Ramos (cell line): ENCODE measurements around the gene TCERG1L.

Experiments used
- in situ Hi-C: fragments of 300-500 bp; cut with MboI; formaldehyde crosslinking; loops from one replicate; pipeline ENCODE4 v1.14.3; 2022; ENCODE audit warnings: low sequenced_read_pairs; ENCODE audit not compliant: unreplicated experiment

The TCERG1L gene

DNA sequence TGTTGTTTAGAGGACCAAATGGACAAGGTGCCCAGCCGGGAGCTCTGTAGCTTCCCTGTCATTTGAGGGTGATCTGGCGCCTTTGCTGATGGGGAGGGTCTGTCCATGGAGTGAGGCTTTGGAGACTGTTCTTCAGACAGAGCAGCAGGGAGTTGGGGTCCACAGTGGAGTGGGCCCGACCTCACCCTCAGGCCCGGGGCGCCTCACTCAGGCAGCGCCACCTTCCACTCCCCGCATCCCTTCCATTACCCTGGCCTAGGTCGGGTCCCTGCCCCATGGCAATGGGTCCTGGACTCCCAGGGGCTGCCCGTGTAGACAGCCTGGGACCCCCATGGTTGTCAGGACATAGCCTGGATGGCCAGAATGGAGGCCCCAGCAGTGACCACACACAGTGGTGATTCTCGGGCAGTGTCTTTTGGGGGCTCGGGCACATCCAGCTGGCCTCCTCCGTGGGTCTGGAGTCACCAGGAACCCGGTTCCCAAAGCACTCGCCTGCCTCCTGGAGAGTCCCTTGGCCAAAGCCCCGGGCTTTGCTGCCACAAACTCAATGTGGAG lies 38.5 kb downstream of the TCERG1L start:
- in situ Hi-C loops: no loop called here

DNA sequence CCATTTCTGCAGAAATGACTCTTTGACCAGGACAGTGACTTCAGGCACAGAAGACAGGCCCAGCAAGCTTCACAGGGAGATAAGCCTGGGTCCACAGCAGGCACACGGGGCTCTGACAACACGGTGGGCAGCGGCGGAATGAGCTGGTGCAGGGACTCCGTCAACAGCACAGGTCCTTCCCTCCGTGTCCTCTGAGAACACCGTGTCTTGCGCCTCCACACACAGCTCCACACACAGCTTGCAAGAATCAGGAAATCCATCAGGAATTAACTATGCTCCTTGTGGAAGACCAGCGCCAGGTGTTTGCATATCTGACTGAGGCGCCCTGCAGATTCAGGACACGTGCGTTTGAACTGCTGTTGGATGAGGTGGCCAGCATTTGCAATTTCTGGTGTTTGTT lies 39.6 kb downstream of the TCERG1L start:
- in situ Hi-C loops: no loop called here

DNA sequence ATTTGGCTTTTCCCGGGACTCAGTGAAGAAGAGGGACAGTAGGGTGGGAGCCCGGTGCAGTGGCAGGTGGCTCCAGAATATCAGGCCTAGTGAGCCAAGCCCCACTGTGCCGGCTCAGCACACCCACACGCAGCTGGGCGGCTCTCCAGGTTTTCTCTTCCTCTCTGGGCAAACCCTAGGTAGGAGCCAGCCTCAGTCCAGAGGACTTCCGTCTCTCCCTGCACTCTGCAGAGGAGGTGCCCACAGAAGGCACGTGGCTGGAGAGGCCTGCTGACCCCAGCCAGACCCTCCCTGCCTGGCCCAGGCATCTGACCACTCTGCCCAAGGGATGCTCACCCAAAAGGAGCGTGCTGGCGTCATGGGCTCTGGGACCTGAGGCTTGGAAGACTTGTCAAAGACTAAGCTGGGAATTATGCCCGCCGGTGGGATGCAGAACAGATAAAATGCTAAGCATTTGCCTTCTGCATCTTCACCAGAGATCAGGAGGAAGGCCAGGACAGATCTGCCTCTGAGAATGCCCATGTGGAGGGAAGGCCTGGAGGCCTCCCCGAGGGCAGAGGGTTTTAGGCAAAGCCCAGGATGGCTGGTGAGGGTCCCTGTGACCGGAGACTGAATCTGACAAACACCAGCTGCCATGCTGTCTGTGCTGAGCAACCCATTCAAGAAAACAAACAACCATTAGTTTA lies 40.2 kb downstream of the TCERG1L start:
- in situ Hi-C loops: no loop called here

DNA sequence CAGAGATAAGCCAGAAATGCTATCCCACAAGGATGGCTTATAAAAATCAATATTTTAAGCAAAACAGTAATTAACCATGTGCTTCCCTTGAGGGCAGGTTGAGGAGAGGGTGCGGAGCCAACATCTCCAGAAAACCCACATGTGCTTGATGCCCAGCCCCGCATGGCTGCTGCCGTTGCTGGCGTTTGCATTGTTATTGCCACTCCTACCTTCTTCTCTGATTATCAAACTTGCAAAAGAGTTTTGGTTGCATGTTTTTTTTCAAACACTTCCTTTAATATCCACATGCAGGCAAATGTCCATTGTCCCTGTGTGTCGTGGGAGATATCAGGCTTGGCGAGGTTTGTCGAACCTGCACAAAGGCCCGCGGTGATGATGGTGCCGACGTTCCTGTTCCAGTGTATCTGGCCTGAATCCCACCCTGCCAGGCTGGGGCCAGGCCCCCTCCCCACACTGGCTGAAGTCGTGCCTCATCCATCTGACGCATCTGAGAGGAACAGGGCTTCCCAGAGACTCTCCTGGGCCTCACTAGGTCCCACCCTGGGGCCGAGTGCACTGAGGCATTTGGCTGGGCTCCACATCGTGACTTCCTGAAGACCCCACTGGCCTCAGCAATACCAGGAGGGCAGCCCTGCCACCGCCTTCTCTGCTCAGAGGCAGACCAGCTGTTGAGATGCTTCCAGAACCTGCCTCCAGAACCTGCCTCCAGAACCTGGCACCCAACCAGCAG lies 40.9 kb downstream of the TCERG1L start:
- in situ Hi-C loops: no loop called here

DNA sequence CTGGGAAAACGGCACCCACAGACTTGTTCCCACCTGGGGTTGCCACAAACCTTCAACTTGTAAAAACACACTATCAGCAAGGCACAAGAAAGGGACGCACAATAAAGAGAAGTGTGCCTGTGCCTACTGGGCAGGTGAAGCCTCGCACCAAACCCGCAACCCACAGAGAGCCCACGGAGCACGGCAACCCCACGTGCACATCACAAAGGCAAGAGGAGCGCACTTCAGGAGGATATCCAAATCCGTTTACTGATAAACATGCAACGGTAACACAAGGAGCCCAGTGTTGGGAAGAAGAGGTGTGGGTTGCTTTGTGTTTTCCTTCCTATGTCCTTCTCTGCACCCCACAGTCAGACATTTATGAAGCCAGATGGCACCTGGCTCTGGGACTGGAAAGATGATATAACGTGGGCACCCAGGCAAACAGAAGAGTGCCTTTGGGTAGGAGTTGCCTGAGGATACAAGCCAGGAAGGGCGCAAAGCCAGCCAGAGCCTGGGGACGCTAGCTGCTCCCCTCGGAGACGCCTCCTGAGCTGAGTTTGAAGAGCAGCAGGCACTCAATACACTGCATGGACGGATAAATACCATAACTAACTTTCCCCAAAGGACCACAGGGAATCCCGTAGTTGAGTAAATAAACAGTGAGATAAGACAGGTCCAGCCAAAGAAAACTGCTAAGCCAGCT lies 41.6 kb downstream of the TCERG1L start:
- in situ Hi-C loops: no loop called here

DNA sequence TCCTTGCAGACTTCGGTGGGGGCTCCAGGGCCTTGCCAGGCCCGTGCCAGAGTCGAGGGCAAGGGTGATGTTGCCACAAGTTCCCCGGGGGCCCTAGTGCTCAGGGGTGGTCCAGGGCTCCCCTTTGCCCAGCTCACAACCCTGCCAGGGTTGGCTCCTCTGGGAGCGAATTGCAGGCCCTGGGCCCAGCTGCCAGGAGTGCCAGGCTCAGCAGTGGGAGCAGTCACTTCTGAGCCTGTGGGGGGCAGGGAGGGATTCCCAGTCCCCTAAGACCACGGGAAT lies 43.8 kb downstream of the TCERG1L start:
- in situ Hi-C loops: no loop called here

DNA sequence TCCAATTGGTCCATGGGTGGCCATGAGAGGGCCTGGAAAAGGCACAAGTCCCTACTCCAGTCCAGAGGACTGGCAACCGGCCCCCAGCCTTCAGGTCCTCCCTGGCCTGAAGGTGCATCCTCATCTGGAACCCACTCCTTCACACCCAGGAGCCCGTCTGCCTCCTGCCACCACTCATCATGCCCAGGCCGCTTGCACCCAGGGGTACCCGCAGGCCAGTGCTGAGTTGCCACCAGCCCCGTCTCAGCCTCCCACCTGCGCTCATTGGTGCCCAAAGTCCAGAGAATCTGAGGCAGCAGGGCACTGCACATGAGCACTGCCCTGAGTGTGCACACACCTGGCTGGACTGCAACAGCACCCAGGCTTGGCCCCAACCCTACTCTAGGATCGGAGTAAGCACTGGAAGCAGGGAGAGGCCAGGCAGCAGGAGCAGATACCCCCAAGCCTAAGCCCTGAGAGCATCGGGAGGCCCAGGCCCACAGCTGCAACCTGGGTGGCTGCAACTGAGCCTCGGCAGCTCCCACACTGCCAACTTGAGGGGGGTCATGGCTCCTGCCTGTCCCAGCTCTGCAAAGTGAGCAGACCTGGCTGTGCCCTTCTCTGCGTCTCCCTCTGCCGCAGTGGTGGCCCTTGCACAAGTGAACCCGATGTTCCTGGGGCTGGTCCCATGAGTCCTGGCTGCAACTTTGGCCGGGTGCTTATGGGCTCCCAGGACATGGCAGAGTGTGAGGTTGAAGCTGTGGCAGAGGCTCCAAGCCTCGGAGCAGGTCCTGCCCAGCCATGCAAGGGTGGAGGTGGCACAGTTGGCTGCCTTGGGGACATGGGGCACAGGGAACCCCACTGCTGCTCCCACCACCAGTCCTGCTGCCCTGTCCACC lies 44.3 kb downstream of the TCERG1L start:
- in situ Hi-C loops: no loop called here

DNA sequence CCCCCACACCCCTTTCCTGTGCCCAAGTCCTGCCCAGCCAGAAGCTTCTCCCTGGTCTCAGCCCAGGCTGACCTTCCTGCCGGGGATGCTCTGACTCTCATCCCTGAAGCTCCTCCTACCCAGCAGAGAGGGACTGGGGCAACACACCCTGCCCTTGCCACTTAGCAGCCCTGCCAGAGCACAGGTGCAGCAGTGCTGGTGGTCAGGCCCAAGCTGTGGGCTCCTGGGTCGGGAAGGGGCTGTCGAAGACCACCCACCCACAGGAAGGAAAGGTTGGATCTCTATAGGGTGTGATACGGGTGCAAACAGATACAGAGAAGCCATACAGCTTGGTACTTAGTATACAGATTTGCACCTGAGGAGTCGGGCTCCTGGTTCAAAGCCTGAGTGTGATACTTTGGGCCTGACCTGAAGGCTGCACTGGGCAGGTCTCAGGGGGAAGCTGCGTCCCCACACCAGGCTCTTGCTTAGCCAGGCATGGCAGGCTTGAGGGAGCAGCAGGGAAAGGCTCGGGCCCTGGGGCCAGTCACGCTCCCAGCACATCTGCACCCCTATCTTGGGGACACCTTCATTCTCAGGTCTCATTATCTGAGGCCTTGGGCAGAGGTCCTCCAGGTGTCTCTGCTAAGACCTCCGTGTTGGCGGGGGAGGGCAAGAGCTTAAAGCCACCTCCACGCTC lies 47.3 kb downstream of the TCERG1L start:
- in situ Hi-C loops: no loop called here

DNA sequence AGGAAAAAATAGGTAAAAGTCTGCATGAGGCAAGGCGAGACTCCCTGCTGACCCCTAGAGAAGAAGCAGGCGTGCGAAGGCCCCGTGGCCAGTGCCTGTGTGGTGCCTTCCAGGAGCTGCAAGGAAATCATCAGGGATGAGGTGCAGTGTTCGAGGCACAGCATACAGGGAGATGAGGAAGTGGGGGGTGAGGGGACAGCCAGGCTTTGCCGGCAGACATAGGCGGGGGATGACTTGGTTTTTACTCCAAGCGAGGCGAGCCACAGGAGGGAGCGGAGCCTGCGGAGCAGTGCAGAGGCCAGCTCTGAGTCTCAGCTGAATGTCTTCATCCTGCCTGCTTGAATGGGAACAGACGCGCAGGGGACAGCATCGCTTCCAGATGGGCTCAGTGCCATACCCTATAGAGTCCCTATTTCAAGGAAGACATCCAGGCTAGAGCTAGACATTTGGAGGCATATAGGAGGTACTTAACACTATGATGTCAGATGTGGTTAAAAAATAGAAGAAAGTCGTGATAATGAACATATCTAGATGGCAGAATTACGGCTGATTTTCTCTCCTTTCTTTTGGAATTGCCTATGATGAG lies 49.5 kb downstream of the TCERG1L start:
- in situ Hi-C loops: no loop called here

DNA sequence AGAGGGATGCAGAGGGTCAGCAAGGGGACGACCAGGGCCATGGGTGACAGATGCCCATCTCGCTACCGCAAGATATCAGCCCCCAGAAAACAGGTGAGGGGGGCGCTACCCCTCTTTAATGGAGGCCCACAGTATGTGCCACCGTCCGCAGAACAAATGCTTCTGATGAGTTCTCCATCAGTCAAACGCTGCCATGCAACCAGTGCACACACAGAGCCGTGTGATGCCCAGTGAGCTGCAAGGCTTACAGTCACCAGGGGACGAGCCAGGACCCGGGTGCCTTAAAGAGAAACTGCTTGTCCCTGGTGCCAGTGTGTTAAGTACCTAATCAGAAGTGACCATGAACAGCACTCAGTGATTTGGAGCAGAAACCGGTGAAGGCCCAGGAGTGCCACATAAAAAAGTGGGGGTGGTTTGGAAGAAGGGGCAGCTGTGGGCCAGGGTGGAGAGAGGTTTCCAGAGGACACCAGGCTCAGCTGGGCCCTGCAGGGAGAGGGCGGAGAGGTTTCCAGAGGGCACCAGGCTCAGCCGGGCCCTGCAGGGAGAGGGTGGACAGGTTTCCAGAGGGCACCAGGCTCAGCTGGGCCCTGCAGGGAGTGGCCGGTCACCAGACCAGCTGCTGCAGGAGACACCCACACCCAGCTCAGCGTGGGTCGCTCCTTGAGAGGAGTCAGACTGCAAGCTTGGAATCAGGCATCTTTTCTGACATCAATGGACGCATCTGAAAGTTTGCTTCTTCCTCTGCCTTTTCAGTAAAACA lies 50.9 kb downstream of the TCERG1L start:
- in situ Hi-C loops: no loop called here

DNA sequence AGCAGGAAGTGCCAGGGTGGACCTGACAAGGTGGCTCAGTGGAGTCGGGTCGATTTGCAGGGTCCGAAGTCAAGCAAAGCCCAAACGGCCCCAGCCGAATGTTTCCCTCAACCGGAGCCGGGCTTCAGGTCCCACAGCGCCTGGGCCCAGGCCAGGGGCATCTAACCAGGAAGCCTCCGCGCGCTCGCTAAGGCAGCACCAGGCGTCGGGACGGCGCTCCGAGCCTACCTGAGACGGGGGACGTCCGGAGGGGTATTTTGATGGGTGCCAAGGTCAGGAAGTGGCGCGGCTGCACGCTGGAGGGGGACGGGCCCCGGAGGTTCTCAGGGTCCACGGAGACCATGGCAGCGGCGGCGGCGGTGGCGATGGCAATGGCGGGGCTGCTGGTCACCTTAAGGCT lies 51.5 kb downstream of the TCERG1L start:
- in situ Hi-C loops: no loop called here

DNA sequence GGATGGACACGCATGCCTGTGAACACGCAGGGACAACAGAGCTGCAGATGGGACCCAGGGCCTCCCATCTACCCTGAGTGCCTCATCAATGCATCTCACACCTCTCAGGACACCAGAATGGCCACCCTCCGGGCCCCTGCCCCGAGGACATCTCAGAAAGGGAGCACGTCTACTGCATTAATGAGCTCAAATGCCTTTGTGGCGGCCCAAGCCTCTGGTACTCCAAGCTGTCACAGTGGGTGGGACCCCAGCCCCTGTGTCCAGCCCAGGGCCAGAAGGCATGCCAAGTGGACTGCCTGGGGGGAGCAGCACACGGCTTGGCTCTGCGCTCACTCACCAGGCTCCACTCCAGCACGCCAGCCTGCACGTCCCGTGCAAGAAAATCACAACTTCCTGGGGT lies 52.0 kb downstream of the TCERG1L start:
- in situ Hi-C loops: no loop called here

DNA sequence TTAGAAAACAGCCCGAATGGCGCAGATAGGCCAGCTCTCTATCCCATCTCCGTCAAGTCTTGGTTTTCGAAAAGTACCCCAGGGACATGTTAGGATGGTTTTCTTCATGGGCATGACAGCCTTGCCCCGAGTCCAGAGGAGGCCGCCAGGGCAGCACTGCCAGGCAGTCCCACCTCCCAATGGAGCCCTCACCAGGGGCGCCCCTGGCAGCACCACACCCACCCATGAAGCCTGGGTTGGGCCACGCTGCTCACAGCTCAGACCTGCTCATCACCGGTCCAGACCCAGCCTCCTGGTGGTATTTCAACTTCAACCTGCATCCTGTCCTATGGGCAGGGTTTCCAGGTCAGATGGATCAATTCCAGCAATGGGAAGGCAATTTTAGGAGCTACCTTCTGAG lies 53.3 kb downstream of the TCERG1L start:
- in situ Hi-C loops: no loop called here

DNA sequence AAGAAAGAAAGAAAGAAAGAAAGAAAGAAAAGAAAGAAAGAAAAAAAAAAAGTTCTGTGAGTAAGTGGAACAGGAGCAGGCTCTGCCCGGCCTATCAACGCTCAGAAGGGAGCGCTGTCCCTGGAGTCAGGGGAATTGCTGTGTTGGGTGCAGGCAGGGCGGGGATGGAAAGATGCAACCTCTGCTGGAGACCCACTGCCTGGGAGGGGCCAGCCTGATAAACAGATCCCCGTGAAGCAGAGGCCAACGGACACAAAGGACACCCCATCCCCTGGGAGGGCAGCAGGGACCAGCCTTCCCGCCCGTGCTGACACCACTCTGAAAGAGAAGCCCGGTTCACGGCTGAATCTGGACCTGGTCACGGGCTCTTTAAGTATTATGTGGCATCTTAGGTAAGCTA lies 54.5 kb downstream of the TCERG1L start:
- in situ Hi-C loops: no loop called here

DNA sequence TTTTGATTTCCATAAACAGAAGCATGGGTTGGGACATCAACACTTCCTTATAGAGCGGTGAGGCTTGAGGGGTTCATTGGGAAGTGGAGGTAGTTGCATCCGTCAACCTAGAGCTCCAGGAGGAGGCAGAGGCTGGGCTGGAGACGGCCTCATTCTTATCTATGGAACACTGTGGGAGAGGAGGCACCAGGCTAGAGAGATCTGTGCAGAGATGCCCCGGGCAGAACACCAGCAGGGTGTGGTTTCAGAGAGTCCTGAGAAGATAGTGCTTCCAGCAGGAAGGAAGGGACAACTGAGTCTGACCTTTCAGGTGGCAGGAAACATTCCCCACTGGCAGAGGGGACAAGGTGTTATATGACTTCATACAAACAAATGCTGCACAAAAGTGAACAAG lies 56.7 kb downstream of the TCERG1L start:
- in situ Hi-C loops: no loop called here

DNA sequence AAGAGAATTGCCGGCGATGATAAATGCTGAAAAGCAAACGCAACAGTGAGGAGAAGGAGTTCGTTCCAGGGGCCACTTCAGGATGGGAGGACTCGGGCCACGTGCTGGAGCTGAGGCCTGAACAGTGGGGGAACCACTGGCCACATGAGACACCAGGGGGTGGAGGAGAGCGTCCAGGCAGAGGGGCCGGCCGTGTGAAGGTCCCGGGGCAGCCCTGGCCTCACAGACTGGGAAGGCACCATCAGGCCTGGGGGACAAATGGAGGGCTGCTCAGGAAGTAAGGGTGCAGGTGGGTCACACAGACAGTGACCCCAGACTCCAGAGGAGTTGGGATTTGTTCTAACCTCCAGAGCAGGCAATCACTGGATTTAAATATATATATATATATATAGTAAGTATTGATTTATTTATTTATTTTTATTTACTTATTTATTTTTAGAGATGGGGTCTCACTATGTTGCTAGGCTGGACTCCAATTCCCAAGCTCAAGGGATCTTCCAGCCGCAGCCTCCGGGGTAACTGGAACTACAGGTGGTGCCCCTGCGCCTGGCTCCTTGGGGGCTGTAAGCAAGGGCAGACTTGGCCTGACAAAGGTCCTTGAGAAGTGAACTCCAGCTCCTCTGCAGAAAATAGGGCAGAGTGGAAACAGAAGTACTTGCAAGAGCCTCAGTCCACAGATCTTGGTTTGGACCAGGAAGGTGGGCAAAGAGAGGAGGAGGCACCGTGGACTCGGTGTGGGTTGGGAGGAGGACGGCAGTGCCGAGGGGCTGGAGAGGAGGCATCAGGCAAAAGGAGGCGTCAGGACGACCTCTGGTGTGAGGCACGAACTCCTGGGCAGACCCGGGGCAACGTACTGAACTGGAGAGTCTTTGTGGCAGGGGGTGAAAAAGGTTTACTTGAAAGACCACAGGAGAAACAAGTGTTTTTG lies 57.3 kb downstream of the TCERG1L start:
- in situ Hi-C loops: no loop called here

DNA sequence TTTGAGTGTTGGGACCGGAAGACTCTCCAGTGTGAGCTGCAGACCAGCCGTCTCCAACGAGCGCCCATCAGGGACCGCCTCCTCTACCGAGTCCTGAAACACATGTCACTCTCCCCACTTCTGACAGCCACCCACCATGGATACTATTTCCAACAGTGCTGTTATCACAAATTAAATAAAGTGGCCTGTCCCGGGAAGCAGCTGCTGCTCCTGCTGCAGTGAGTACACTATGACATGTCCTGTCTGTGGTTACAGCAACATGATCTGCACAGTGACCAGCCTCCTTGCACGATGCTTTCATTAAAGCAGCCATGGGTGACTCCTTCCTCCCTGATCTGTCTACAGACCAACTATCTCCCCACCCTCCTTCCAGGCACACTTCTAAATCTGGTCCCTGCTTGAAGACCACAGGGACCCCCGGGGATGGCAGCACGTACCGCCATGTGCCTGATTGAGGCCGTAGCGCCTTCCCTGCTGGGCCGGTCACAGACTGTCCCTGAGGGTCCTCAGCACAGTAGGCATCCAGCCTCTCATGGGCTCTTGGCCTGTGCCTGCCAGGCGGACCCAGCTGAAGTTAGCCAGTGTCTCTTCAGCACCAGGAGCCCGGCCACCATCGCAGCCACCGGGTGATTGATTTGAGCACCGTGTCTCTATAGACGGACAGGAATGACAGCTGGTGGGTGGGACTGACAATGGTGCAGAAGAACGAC lies 58.8 kb downstream of the TCERG1L start:
- in situ Hi-C loops: no loop called here
